ENCODE results near the gene LMAN1.

LMAN1 gene

GRCh38 chr18:59382383-59382782 lies 23.3 kb upstream of the LMAN1 start:
- H2AK5ac ChIP-seq (ENCODE audit: low read length): no peak overlapping the region
- H2BK120ac ChIP-seq (ENCODE audit: low read depth, low read length): no peak overlapping the region
- H4K8ac ChIP-seq (ENCODE audit: low read depth, low read length): no peak overlapping the region
- no peak for DNase-seq
- no peaks in the 10 kb centered on the region for H3K79me2 ChIP-seq (ENCODE audit: control insufficient read depth, insufficient read depth, low read length)
- no peak overlapping the region for H3K4ac ChIP-seq (ENCODE audit: low read depth, low read length)
- H2BK15ac ChIP-seq (replicated peaks; ENCODE audit: low read depth): no peak overlapping the region
- H3K4me3 ChIP-seq (ENCODE audit: low read length): no peak overlapping the region
- H3K36me3 ChIP-seq (ENCODE audit: control insufficient read depth, insufficient read depth, low read length): no peaks in the 10 kb centered on the region
- no peak overlapping the region for H2BK5ac ChIP-seq (ENCODE audit: low read length)
- no peak overlapping the region for H3K9ac ChIP-seq (ENCODE audit: low read length)
- no peak overlapping the region for H3K4me2 ChIP-seq (ENCODE audit: low read length)
- peaks cover 2% of the 10 kb centered on the region for H3K4me1 ChIP-seq (ENCODE audit: control insufficient read depth, low read depth, low read length)
- H3K23ac ChIP-seq (ENCODE audit: low read length): no peak overlapping the region
- no CpG with 5 or more reads among the region's 7 CpGs for WGBS (ENCODE audit: extremely low coverage, insufficient coverage, low lambda C conversion rate)
- peaks cover 11% of the 10 kb centered on the region for H3K27me3 ChIP-seq (ENCODE audit: insufficient read depth, low read length, poor library complexity)
- no peak overlapping the region for H4K5ac ChIP-seq (ENCODE audit: low read length)
- no peak overlapping the region for H3K27ac ChIP-seq (ENCODE audit: low read depth, low read length)
- H3K79me1 ChIP-seq (ENCODE audit: low read length): no peaks in the 10 kb centered on the region
- H3K56ac ChIP-seq (ENCODE audit: low read length): no peak overlapping the region
- H3K18ac ChIP-seq (ENCODE audit: low read length): no peak overlapping the region

GRCh38 chr18:59381949-59382348 lies 22.9 kb upstream of the LMAN1 start:
- no CpG with 5 or more reads among the region's 6 CpGs for WGBS (ENCODE audit: extremely low coverage, insufficient coverage, low lambda C conversion rate)
- no peaks in the 10 kb centered on the region for H3K79me1 ChIP-seq (ENCODE audit: low read length)

GRCh38 chr18:59380706-59381105 lies 21.6 kb upstream of the LMAN1 start:
- no peak overlapping the region for H2BK15ac ChIP-seq (replicated peaks; ENCODE audit: low read depth)
- no peaks in the 10 kb centered on the region for H3K79me1 ChIP-seq (ENCODE audit: low read length)
- no peak overlapping the region for H4K8ac ChIP-seq (ENCODE audit: low read depth, low read length)
- H2AK5ac ChIP-seq (ENCODE audit: low read length): no peak overlapping the region
- no peak overlapping the region for H3K4me2 ChIP-seq (ENCODE audit: low read length)
- H3K4ac ChIP-seq (ENCODE audit: low read depth, low read length): no peak overlapping the region
- H3K27me3 ChIP-seq (ENCODE audit: insufficient read depth, low read length, poor library complexity): peaks cover 10% of the 10 kb centered on the region
- H3K36me3 ChIP-seq (ENCODE audit: control insufficient read depth, insufficient read depth, low read length): no peaks in the 10 kb centered on the region
- H4K5ac ChIP-seq (ENCODE audit: low read length): no peak overlapping the region
- no peak overlapping the region for H3K4me3 ChIP-seq (ENCODE audit: low read length)
- H3K56ac ChIP-seq (ENCODE audit: low read length): no peak overlapping the region
- H2BK5ac ChIP-seq (ENCODE audit: low read length): no peak overlapping the region
- no peak for DNase-seq
- no peaks in the 10 kb centered on the region for H3K4me1 ChIP-seq (ENCODE audit: control insufficient read depth, low read depth, low read length)
- WGBS (ENCODE audit: extremely low coverage, insufficient coverage, low lambda C conversion rate): no CpG with 5 or more reads among the region's 5 CpGs
- no peak overlapping the region for H2BK120ac ChIP-seq (ENCODE audit: low read depth, low read length)
- no peak overlapping the region for H3K18ac ChIP-seq (ENCODE audit: low read length)
- H3K27ac ChIP-seq (ENCODE audit: low read depth, low read length): no peak overlapping the region
- no peak overlapping the region for H3K23ac ChIP-seq (ENCODE audit: low read length)
- H3K79me2 ChIP-seq (ENCODE audit: control insufficient read depth, insufficient read depth, low read length): no peaks in the 10 kb centered on the region
- H3K9ac ChIP-seq (ENCODE audit: low read length): no peak overlapping the region

More at GRCh38 chr18:59381949-59382348, 22.9 kb upstream of the LMAN1 start:
- H3K4me2 ChIP-seq (ENCODE audit: low read length): no peak overlapping the region
- H3K18ac ChIP-seq (ENCODE audit: low read length): no peak overlapping the region
- no peak overlapping the region for H2BK120ac ChIP-seq (ENCODE audit: low read depth, low read length)
- no peaks in the 10 kb centered on the region for H3K79me2 ChIP-seq (ENCODE audit: control insufficient read depth, insufficient read depth, low read length)
- H3K27me3 ChIP-seq (ENCODE audit: insufficient read depth, low read length, poor library complexity): peaks cover 10% of the 10 kb centered on the region
- no peak overlapping the region for H3K4me3 ChIP-seq (ENCODE audit: low read length)
- H3K4me1 ChIP-seq (ENCODE audit: control insufficient read depth, low read depth, low read length): no peaks in the 10 kb centered on the region
- H2BK15ac ChIP-seq (replicated peaks; ENCODE audit: low read depth): no peak overlapping the region
- no peak overlapping the region for H3K27ac ChIP-seq (ENCODE audit: low read depth, low read length)
- no peak overlapping the region for H3K56ac ChIP-seq (ENCODE audit: low read length)
- H3K9ac ChIP-seq (ENCODE audit: low read length): no peak overlapping the region
- H3K4ac ChIP-seq (ENCODE audit: low read depth, low read length): no peak overlapping the region
- no peak overlapping the region for H2BK5ac ChIP-seq (ENCODE audit: low read length)
- no peaks in the 10 kb centered on the region for H3K36me3 ChIP-seq (ENCODE audit: control insufficient read depth, insufficient read depth, low read length)
- no peak overlapping the region for H3K23ac ChIP-seq (ENCODE audit: low read length)
- H4K5ac ChIP-seq (ENCODE audit: low read length): no peak overlapping the region
- DNase-seq: no peak
- no peak overlapping the region for H2AK5ac ChIP-seq (ENCODE audit: low read length)
- H4K8ac ChIP-seq (ENCODE audit: low read depth, low read length): no peak overlapping the region

- no peak overlapping the region for H3K23ac ChIP-seq (ENCODE audit: low read length)
- H3K27ac ChIP-seq (ENCODE audit: low read depth, low read length): no peak overlapping the region
- DNase-seq: no peak
- H3K79me1 ChIP-seq (ENCODE audit: low read length): no peaks in the 10 kb centered on the region
- no peak overlapping the region for H3K18ac ChIP-seq (ENCODE audit: low read length)
- no peaks in the 10 kb centered on the region for H3K79me2 ChIP-seq (ENCODE audit: control insufficient read depth, insufficient read depth, low read length)
- no peak overlapping the region for H3K4me2 ChIP-seq (ENCODE audit: low read length)
- H3K4ac ChIP-seq (ENCODE audit: low read depth, low read length): no peak overlapping the region
- H2BK15ac ChIP-seq (replicated peaks; ENCODE audit: low read depth): no peak overlapping the region
- no peak overlapping the region for H2AK5ac ChIP-seq (ENCODE audit: low read length)
- H3K36me3 ChIP-seq (ENCODE audit: control insufficient read depth, insufficient read depth, low read length): no peaks in the 10 kb centered on the region
- no peak overlapping the region for H3K56ac ChIP-seq (ENCODE audit: low read length)
- H3K4me1 ChIP-seq (ENCODE audit: control insufficient read depth, low read depth, low read length): no peaks in the 10 kb centered on the region
- H4K8ac ChIP-seq (ENCODE audit: low read depth, low read length): no peak overlapping the region
- H4K5ac ChIP-seq (ENCODE audit: low read length): no peak overlapping the region
- no peak overlapping the region for H2BK120ac ChIP-seq (ENCODE audit: low read depth, low read length)
- H3K27me3 ChIP-seq (ENCODE audit: insufficient read depth, low read length, poor library complexity): peaks cover 2% of the 10 kb centered on the region
- no peak overlapping the region for H2BK5ac ChIP-seq (ENCODE audit: low read length)
- WGBS (ENCODE audit: extremely low coverage, insufficient coverage, low lambda C conversion rate): no CpG with 5 or more reads among the region's 3 CpGs
- no peak overlapping the region for H3K9ac ChIP-seq (ENCODE audit: low read length)
- H3K4me3 ChIP-seq (ENCODE audit: low read length): no peak overlapping the region
Measured at GRCh38 chr18:59379772-59380522, 20.9 kb upstream of the LMAN1 start.

GRCh38 chr18:59377613-59378337 lies 18.7 kb upstream of the LMAN1 start:
- H3K9ac ChIP-seq (ENCODE audit: low read length): no peak overlapping the region
- no peak overlapping the region for H3K4me2 ChIP-seq (ENCODE audit: low read length)
- no peaks in the 10 kb centered on the region for H3K36me3 ChIP-seq (ENCODE audit: control insufficient read depth, insufficient read depth, low read length)
- H3K79me1 ChIP-seq (ENCODE audit: low read length): no peaks in the 10 kb centered on the region
- H3K56ac ChIP-seq (ENCODE audit: low read length): no peak overlapping the region
- H3K4me1 ChIP-seq (ENCODE audit: control insufficient read depth, low read depth, low read length): no peaks in the 10 kb centered on the region
- WGBS (ENCODE audit: extremely low coverage, insufficient coverage, low lambda C conversion rate): no CpG with 5 or more reads among the region's 5 CpGs
- H3K27me3 ChIP-seq (ENCODE audit: insufficient read depth, low read length, poor library complexity): no peaks in the 10 kb centered on the region
- H3K4ac ChIP-seq (ENCODE audit: low read depth, low read length): no peak overlapping the region
- H2BK5ac ChIP-seq (ENCODE audit: low read length): no peak overlapping the region
- H3K23ac ChIP-seq (ENCODE audit: low read length): no peak overlapping the region
- no peak overlapping the region for H3K27ac ChIP-seq (ENCODE audit: low read depth, low read length)
- H3K18ac ChIP-seq (ENCODE audit: low read length): no peak overlapping the region
- no peak overlapping the region for H4K8ac ChIP-seq (ENCODE audit: low read depth, low read length)
- H4K5ac ChIP-seq (ENCODE audit: low read length): no peak overlapping the region
- DNase-seq: no peak
- no peak overlapping the region for H2AK5ac ChIP-seq (ENCODE audit: low read length)
- H3K79me2 ChIP-seq (ENCODE audit: control insufficient read depth, insufficient read depth, low read length): no peaks in the 10 kb centered on the region
- no peak overlapping the region for H2BK15ac ChIP-seq (replicated peaks; ENCODE audit: low read depth)
- no peak overlapping the region for H2BK120ac ChIP-seq (ENCODE audit: low read depth, low read length)
- no peak overlapping the region for H3K4me3 ChIP-seq (ENCODE audit: low read length)

Data from mesendoderm (in vitro differentiated cells).